Activated naive CD8-positive, alpha-beta T cell treated with anti-CD3 and anti-CD28 coated beads, Interleukin-2, amount 10 ng/mL, durations not matched to agents 7 days and 5 days (primary cell): Measurements from ENCODE around the gene SPIRE1. TPM values are rescaled to one million over a fixed set of nuclear protein-coding genes. Genes with fewer than 3 reads are reported as not detected.
A peak's percentile ranks its signal among the peaks of the same experiment; 100 is the strongest.
"Not testable (repeated sequence)": the region's sequence is repeated elsewhere in the genome, so short reads cannot be mapped to it uniquely, and the experiment has no call there.

Experiments
- ATAC-seq: fragments of 150-1000 bp; cut with Tn5 transposase; one replicate; pipeline ENCODE4 v1.10.0; 2021; ENCODE audit warnings: low read depth, moderate library complexity
- POLR2A ChIA-PET: fragments of 350-600 bp; sonication (Branson Sonifier 250); formaldehyde crosslinking; loops from one replicate; lab custom pipeline; 2021; ENCODE audit warnings: antibody characterized with exemption; lab: Charles Lee
- DNase-seq: peaks from one replicate; pipeline ENCODE4 v3.0.0; 2021
- H3K27ac Mint-ChIP-seq: one replicate; pipeline ENCODE4 v1.8.0; 2022; ENCODE audit warnings: mild to moderate bottlenecking, mixed read lengths
- H3K27me3 Mint-ChIP-seq: one replicate; pipeline ENCODE4 v1.8.0; 2022; ENCODE audit warnings: mild to moderate bottlenecking, moderate library complexity, mixed read lengths
- H3K36me3 Mint-ChIP-seq: one replicate; pipeline ENCODE4 v1.8.0; 2021; ENCODE audit warnings: mild to moderate bottlenecking, mixed read lengths
- H3K4me1 Mint-ChIP-seq: one replicate; pipeline ENCODE4 v1.8.0; 2021; ENCODE audit warnings: mixed read lengths
- H3K4me3 Mint-ChIP-seq: one replicate; pipeline ENCODE4 v1.8.0; 2022; ENCODE audit warnings: mild to moderate bottlenecking, moderate library complexity, mixed read lengths
- H3K9me3 Mint-ChIP-seq: one replicate; pipeline ENCODE4 v1.8.0; 2021; ENCODE audit warnings: mixed read lengths
- total RNA-seq, 2 experiments: library from RNA; stranded (reverse); gene quantifications; one replicate each; pipeline ENCODE4 v1.2.3, GENCODE V29; 2021

The SPIRE1 gene
- total RNA-seq, 2 experiments from 2014 or later: 1.7 to 3.6 TPM

DNA sequence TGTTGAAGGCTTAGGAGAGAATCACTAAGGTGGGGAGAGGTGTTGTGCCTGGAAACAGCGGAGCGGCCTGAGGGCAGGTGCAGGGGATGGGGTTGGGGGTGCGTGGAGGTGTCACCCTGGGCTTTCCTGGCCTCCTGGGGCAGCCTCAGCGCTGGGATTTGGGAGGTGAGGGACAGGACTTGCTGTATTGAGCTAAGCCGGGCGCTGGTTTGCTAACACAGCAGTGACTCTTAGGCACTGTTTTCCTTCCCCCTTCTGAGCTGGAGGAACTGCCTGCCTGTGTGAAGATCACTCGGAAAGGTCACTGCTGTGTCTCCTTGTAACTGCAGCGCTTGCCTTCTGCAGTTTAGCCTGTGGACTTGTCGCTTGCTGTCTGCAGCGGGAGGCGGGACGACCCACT, 229.0 kb downstream of the SPIRE1 start:
- H3K27ac Mint-ChIP-seq: no peak overlapping the region
- no peak overlapping the region for H3K4me3 Mint-ChIP-seq

GRCh38 chr18:12426924-12427323, 231.0 kb downstream of the SPIRE1 start:
- H3K4me3 Mint-ChIP-seq: no peak overlapping the region
- H3K36me3 Mint-ChIP-seq: peaks cover 13% of the 10 kb centered on the region
- no peaks in the 10 kb centered on the region for H3K27me3 Mint-ChIP-seq
- H3K4me1 Mint-ChIP-seq: peaks cover 4% of the 10 kb centered on the region
- no peak overlapping the region for H3K27ac Mint-ChIP-seq
- ATAC-seq: no peak
- no peaks in the 10 kb centered on the region for H3K9me3 Mint-ChIP-seq
- no peak for DNase-seq
- POLR2A ChIA-PET: no interaction called here

More for the DNA sequence above, 229.0 kb downstream of the SPIRE1 start:
- POLR2A ChIA-PET: interaction anchor here (0.7 kb wide), 1 partner anchor 13 kb away, joined by 4 read pairs; no protein-coding TSS in a partner anchor
- Mint-ChIP-seq H3K9me3 (no peaks in the 10 kb centered on the region), H3K36me3 (peaks cover 14% of the 10 kb centered on the region), H3K4me1 (peaks cover 4% of the 10 kb centered on the region), H3K27me3 (no peaks in the 10 kb centered on the region)
- DNase-seq (no peak), ATAC-seq (no peak)

DNA sequence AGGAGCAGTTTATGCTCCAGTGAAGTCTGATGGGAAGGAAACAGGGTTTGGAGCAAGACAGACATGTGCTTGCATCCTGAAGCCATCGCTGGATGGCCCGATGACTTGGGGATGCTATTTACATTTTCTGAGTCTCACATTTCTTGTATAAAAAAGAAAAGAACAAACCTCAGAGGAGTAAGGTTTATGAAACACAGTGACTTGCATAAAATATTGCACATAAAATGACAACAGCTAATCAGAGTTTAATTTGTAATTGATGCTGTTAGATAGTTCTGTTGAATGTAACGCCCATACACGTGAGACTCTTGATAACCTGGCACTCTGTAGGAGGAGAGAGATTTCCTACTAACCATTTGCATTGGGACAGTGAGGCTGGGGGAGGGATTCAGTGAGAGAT, 233.7 kb downstream of the SPIRE1 start:
- Mint-ChIP-seq H3K36me3 (peaks cover 13% of the 10 kb centered on the region), H3K9me3 (no peaks in the 10 kb centered on the region), H3K27ac (no peak overlapping the region), H3K4me3 (no peak overlapping the region), H3K27me3 (no peaks in the 10 kb centered on the region), H3K4me1 (peaks cover 7% of the 10 kb centered on the region)
- DNase-seq: no peak
- POLR2A ChIA-PET: no interaction called here
- ATAC-seq: no peak

GRCh38 chr18:12423820-12424219, 234.1 kb downstream of the SPIRE1 start:
- Mint-ChIP-seq H3K9me3 (no peaks in the 10 kb centered on the region), H3K4me3 (no peak overlapping the region), H3K36me3 (peaks cover 13% of the 10 kb centered on the region), H3K4me1 (peaks cover 7% of the 10 kb centered on the region), H3K27me3 (no peaks in the 10 kb centered on the region), H3K27ac (no peak overlapping the region)
- DNase-seq (no peak), ATAC-seq (no peak)
- POLR2A ChIA-PET: no interaction called here

- ATAC-seq: no peak
- Mint-ChIP-seq H3K9me3 (no peaks in the 10 kb centered on the region), H3K4me1 (peaks cover 10% of the 10 kb centered on the region), H3K27ac (no peak overlapping the region), H3K4me3 (no peak overlapping the region), H3K36me3 (peaks cover 12% of the 10 kb centered on the region), H3K27me3 (no peaks in the 10 kb centered on the region)
- no peak for DNase-seq
- POLR2A ChIA-PET: no interaction called here
Measured at GRCh38 chr18:12423393-12423792, 234.5 kb downstream of the SPIRE1 start.

DNA sequence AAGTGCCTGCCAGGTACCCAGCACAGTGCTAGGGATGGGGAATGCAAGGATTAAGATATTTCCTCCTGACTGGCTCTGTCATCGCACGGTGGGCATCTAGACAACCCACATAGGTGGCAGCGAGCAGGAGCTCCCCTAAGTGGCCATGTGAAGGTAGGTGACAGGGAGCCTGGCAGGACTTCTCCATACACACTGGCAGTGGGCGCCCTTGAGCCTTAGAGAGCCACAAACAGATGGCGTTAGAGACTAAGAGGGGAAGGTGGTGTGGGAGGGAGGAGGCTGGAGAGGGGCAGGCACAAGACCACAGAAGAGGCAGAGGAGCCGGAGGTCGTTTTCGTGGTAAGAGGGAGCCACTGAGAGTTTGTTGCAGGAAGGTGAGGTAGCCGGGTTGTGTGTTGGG, 235.0 kb downstream of the SPIRE1 start:
- POLR2A ChIA-PET: no interaction called here
- no peak for DNase-seq
- Mint-ChIP-seq H3K36me3 (peaks cover 12% of the 10 kb centered on the region), H3K4me3 (no peak overlapping the region), H3K9me3 (no peaks in the 10 kb centered on the region), H3K27me3 (no peaks in the 10 kb centered on the region), H3K27ac (no peak overlapping the region), H3K4me1 (peaks cover 10% of the 10 kb centered on the region)
- ATAC-seq: no peak

GRCh38 chr18:12421732-12422131, 236.2 kb downstream of the SPIRE1 start:
- Mint-ChIP-seq H3K9me3 (no peaks in the 10 kb centered on the region), H3K4me1 (peaks cover 9% of the 10 kb centered on the region), H3K27ac (no peak overlapping the region), H3K27me3 (no peaks in the 10 kb centered on the region), H3K36me3 (peaks cover 6% of the 10 kb centered on the region), H3K4me3 (no peak overlapping the region)
- POLR2A ChIA-PET: no interaction called here
- ATAC-seq (no peak), DNase-seq (no peak)

GRCh38 chr18:12420821-12421421, 237.0 kb downstream of the SPIRE1 start:
- Mint-ChIP-seq H3K9me3 (no peaks in the 10 kb centered on the region), H3K27ac (peak overlapping the region; percentile 51), H3K4me3 (peak overlapping the region; percentile 73), H3K4me1 (peaks cover 6% of the 10 kb centered on the region), H3K36me3 (peaks cover 3% of the 10 kb centered on the region), H3K27me3 (no peaks in the 10 kb centered on the region)
- no peak for DNase-seq
- ATAC-seq: no peak
- POLR2A ChIA-PET: interaction anchor here (0.8 kb wide), 1 partner anchor 44 kb away, joined by 3 read pairs; the partner anchor contains the start of gene AFG3L2

- DNase-seq: no peak
- no peak for ATAC-seq
- peaks cover 6% of the 10 kb centered on the region for H3K4me1 Mint-ChIP-seq
- POLR2A ChIA-PET: no interaction called here
- no peaks in the 10 kb centered on the region for H3K9me3 Mint-ChIP-seq
- H3K4me3 Mint-ChIP-seq: no peak overlapping the region
- no peak overlapping the region for H3K27ac Mint-ChIP-seq
- H3K27me3 Mint-ChIP-seq: no peaks in the 10 kb centered on the region
- peaks cover 1% of the 10 kb centered on the region for H3K36me3 Mint-ChIP-seq
Measured at GRCh38 chr18:12417687-12418086, 240.2 kb downstream of the SPIRE1 start.

DNA sequence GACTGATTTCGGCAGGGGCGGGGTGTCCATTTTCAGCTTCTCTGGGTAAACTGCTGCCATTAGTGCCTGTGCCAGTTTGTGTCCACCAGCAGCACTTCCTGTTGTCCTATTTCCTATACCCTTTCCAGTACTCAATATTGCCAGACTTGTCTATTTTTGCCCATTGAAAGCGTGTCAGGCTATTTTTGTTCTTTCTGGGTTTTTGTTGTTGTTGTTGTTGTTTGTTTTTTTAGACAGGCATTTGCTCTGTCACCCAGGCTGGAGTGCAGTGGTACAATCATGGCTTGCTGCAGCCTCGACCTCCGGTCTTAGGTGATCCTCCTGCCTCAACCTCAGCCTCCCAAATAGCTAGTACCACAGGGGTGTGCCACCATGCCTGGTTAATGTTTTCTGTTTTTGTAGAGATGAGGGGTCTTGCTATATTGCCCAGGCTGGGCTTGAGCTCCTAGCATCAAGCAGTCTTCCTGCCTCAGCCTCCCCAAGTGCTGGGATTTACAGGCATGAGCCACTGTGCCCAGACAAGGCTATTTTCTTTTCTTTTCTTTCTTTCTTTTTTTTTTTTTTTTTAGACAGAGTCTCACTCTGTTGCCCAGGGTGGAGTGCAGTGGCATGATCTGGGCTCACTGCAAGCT, 241.7 kb downstream of the SPIRE1 start:
- Mint-ChIP-seq H3K36me3 (peaks cover 1% of the 10 kb centered on the region), H3K9me3 (no peaks in the 10 kb centered on the region), H3K27me3 (no peaks in the 10 kb centered on the region), H3K4me1 (peaks cover 6% of the 10 kb centered on the region), H3K4me3 (no peak overlapping the region), H3K27ac (no peak overlapping the region)
- no peak for DNase-seq
- POLR2A ChIA-PET: no interaction called here
- no peak for ATAC-seq

- Mint-ChIP-seq H3K4me1 (peaks cover 11% of the 10 kb centered on the region), H3K9me3 (no peaks in the 10 kb centered on the region), H3K4me3 (no peak overlapping the region), H3K36me3 (peaks cover 1% of the 10 kb centered on the region), H3K27me3 (peaks cover 8% of the 10 kb centered on the region), H3K27ac (no peak overlapping the region)
- DNase-seq (no peak), ATAC-seq (no peak)
- POLR2A ChIA-PET: no interaction called here
Measured at GRCh38 chr18:12411456-12411855, 246.5 kb downstream of the SPIRE1 start.

- H3K4me3 Mint-ChIP-seq: not testable (repeated sequence)
- peaks cover 16% of the 10 kb centered on the region for H3K4me1 Mint-ChIP-seq
Measured at GRCh38 chr18:12410747-12411146, 247.2 kb downstream of the SPIRE1 start.

DNA sequence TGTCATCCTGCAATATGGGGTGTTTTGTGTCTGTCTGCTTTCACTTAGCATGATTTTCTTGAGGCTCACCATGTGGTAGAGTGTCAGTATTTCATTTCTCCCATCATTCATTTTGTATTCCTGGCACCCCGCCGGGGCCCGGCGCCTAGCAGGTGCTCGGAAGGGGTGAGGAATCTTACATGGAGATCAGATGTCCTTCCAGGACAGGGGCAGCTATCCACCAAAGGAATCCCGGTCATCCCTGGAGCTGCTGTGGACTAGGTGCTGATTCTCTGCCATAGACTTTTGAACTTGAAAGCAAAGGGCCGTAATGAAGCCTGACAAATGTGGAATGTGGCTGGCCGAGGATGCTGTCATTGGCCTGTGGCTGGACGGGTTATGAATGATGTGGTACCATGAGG, 247.8 kb downstream of the SPIRE1 start:
- Mint-ChIP-seq H3K4me3 (no peak overlapping the region), H3K4me1 (peaks cover 16% of the 10 kb centered on the region)

More at GRCh38 chr18:12410747-12411146, 247.2 kb downstream of the SPIRE1 start:
- ATAC-seq, DNase-seq, POLR2A ChIA-PET, H3K9me3 Mint-ChIP-seq, H3K36me3 Mint-ChIP-seq, H3K27ac Mint-ChIP-seq: not testable (repeated sequence)
- H3K27me3 Mint-ChIP-seq: peaks cover 15% of the 10 kb centered on the region

DNA sequence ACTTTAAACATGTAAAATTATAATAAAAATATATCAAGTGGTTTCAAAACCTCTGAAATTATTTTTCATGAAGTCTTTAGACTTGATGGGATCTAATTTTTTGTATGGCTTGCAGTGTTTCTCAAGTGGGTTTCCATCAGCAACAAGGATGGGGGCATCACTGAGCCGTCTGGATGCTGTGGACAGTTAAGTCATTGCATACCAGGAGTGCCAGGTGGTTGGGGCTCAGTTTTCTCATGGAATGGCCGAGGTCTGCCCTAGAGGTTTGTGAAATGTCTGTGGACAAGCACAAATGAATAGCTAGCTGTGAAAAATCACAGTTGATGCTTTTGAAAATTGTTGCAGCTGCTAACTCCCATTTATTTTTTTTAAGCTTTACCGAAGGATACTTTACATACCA, 248.4 kb downstream of the SPIRE1 start:
- no peak for DNase-seq

More for the DNA sequence above, 247.8 kb downstream of the SPIRE1 start:
- POLR2A ChIA-PET: interaction anchor here (1.9 kb wide), 1 partner anchor 33 kb away, joined by 8 read pairs; the partner anchor contains the start of gene AFG3L2
- peaks cover 21% of the 10 kb centered on the region for H3K27me3 Mint-ChIP-seq
- DNase-seq: no peak
- no peak overlapping the region for H3K27ac Mint-ChIP-seq
- H3K36me3 Mint-ChIP-seq: peaks cover 1% of the 10 kb centered on the region
- no peaks in the 10 kb centered on the region for H3K9me3 Mint-ChIP-seq
- ATAC-seq: no peak

More for the DNA sequence above, 248.4 kb downstream of the SPIRE1 start:
- H3K9me3 Mint-ChIP-seq: no peaks in the 10 kb centered on the region
- no peak overlapping the region for H3K4me3 Mint-ChIP-seq
- H3K4me1 Mint-ChIP-seq: peaks cover 16% of the 10 kb centered on the region
- no peak overlapping the region for H3K27ac Mint-ChIP-seq
- H3K27me3 Mint-ChIP-seq: peaks cover 27% of the 10 kb centered on the region
- ATAC-seq: no peak
- POLR2A ChIA-PET: interaction anchor here (1.9 kb wide), 1 partner anchor 33 kb away, joined by 8 read pairs; the partner anchor contains the start of gene AFG3L2
- H3K36me3 Mint-ChIP-seq: peaks cover 1% of the 10 kb centered on the region
